ENCODE data around the gene CEP97.

Gene CEP97

GRCh38 chr3:101817992-101818391 is 93.6 kb downstream of the CEP97 start:
- no peak for DNase-seq

GRCh38 chr3:101819649-101820206 is 95.3 kb downstream of the CEP97 start:
- DNase-seq = no peak
